Thoracic aorta (tissue), 2 donors: ENCODE measurements around the gene COLEC12. TPM values are rescaled to one million over a fixed set of nuclear protein-coding genes. Genes with fewer than 3 reads are reported as not detected.

Experiments used
- ATAC-seq: fragments of 150-250 bp; one replicate; pipeline ENCODE4 v1.8.0; 2017; ENCODE audit warnings: low read depth; ENCODE audit not compliant: insufficient number of reproducible peaks, low FRiP score
- DNase-seq: peaks from one replicate; pipeline ENCODE4 v3.0.0-alpha.2; 2020; ENCODE audit warnings: low spot score
- H3K27ac ChIP-seq, 2 donors: fragments of 200-600 bp; sonication (generic); 1 replicate in 1 of 2; 2 replicates in 1 of 2; pipeline ENCODE4 v1.5.1; 2016; ENCODE audit warnings: mild to moderate bottlenecking in 2 of 2, moderate library complexity in 2 of 2
- H3K27me3 ChIP-seq: fragments of 200-600 bp; sonication (generic); replicated peaks from 2 replicates; pipeline ENCODE4 v1.6.0; 2016; ENCODE audit warnings: mild to moderate bottlenecking; ENCODE audit not compliant: insufficient read depth
- H3K36me3 ChIP-seq: fragments of 200-600 bp; sonication (generic); one replicate; pipeline ENCODE4 v1.5.1; 2016
- H3K4me1 ChIP-seq, 2 donors: fragments of 200-600 bp; sonication (generic); 1 replicate in 1 of 2; 2 replicates in 1 of 2; pipeline versions ENCODE4 v1.5.1 to v1.6.0; 2016; ENCODE audit warnings: low read depth in 2 of 2, mild to moderate bottlenecking in 1 of 2; ENCODE audit not compliant: control insufficient read depth in 1 of 2
- H3K4me3 ChIP-seq: fragments of 200-600 bp; sonication (generic); 2 replicates; pipeline ENCODE4 v1.5.1; 2016; ENCODE audit warnings: mild to moderate bottlenecking
- H3K9me3 ChIP-seq: fragments of 200-600 bp; sonication (generic); 2 replicates; pipeline ENCODE4 v1.5.1; 2016
- total RNA-seq, 2 donors: library from RNA; depleted of rRNA; stranded (reverse); fragments of >200 nt; gene quantifications; one replicate each; pipeline versions ENCODE4 v1.1.0 to v1.2.3, GENCODE V29; 2016
- TF ChIP-seq, protein P1 (sequence below): fragments of 200-600 bp; sonication (generic); IDR thresholded peaks from one replicate; pipeline ENCODE4 v1.5.1; 2019; ENCODE audit warnings: antibody characterized with exemption

Gene COLEC12
- total RNA-seq, 2 donors from 2014 or later: 19.3 to 21.3 TPM

DNA sequence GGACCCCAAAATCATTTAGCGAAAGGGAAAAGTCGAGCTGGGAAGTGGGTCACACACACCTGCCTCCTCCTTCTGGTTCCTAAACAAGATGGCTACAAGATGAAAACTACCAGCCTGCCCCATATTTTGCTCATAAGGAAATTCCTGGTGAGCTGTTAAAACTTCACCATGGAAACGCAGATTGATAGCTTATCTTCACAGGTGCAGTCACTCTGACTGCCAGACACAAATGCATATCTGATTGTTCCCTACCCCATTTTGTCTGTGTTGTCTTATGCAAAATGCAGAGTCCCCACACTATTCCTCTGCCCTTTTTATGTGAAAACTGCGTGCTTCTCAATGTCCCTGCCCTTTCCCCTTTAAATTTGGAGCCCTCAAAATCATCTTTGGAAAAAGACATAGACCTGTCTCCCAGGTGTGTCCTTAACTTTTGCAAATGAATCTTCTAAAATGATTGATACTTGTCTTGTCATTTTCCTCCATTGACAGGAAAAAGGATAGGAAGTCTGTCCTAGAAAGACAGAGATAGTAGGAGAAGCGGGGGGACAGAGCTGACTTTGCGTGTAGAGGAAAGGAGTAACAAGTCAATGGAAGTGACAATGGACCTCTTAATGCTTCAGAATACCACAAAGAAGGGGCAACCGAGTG lies 193.8 kb downstream of the COLEC12 start:
- TF ChIP-seq, protein P1, sequence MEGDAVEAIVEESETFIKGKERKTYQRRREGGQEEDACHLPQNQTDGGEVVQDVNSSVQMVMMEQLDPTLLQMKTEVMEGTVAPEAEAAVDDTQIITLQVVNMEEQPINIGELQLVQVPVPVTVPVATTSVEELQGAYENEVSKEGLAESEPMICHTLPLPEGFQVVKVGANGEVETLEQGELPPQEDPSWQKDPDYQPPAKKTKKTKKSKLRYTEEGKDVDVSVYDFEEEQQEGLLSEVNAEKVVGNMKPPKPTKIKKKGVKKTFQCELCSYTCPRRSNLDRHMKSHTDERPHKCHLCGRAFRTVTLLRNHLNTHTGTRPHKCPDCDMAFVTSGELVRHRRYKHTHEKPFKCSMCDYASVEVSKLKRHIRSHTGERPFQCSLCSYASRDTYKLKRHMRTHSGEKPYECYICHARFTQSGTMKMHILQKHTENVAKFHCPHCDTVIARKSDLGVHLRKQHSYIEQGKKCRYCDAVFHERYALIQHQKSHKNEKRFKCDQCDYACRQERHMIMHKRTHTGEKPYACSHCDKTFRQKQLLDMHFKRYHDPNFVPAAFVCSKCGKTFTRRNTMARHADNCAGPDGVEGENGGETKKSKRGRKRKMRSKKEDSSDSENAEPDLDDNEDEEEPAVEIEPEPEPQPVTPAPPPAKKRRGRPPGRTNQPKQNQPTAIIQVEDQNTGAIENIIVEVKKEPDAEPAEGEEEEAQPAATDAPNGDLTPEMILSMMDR: no peak
- no peaks in the 10 kb centered on the region for H3K9me3 ChIP-seq
- H3K27ac ChIP-seq: no peak overlapping the region
- no peak for DNase-seq
- no peak overlapping the region for H3K4me3 ChIP-seq
- ATAC-seq: no peak
- no peaks in the 10 kb centered on the region for H3K27me3 ChIP-seq
- no peaks in the 10 kb centered on the region for H3K4me1 ChIP-seq
- H3K36me3 ChIP-seq: no peaks in the 10 kb centered on the region

DNA sequence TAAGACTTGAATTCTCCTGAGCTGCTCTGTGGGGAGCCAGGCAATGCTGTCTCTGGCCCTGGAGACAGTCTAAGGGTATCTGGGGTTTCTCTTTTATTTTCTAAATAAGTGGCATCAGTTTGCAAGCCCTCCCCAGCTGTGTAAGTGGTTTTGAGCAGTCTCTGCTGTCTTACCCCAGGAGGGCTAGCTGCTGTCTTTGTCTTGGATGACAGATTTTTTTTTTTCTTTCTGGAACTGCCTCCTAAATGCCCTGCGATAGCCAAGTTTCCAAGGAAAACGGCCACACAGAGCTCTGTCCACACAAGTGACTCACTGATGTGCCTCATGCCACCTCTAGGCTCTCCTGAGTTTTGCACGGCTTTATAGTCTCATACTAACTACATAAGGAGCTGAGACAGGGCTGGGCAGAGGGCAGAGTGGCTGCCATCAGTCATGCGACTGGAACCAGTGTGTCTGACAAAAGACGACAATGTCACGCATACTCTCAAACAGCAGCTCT lies 195.4 kb downstream of the COLEC12 start:
- no peak for ATAC-seq
- no peaks in the 10 kb centered on the region for H3K9me3 ChIP-seq
- TF ChIP-seq, protein P1: no peak
- H3K27me3 ChIP-seq: no peaks in the 10 kb centered on the region
- H3K27ac ChIP-seq: no peak overlapping the region
- H3K36me3 ChIP-seq: no peaks in the 10 kb centered on the region
- no peak overlapping the region for H3K4me3 ChIP-seq
- no peaks in the 10 kb centered on the region for H3K4me1 ChIP-seq
- no peak for DNase-seq

DNA sequence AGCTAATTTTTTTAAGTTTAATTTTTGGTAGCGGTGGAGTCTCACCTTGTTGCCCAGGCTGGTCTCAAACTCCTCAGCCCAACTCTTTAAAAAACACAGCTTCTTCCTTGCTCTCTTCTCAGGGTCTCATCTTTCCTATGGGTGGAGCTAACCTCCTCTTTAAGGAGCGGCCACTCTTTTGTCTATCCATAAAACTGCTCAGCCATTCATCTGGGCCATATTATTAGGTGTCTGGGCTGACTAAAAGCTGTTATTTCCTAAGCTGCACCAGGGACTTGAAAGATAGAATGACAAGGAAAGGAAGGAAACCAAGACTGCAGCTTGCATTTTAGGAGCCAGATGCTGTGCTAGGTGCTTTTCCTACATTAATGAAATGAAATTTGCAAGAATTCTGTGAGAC lies 196.9 kb downstream of the COLEC12 start:
- no peaks in the 10 kb centered on the region for H3K27me3 ChIP-seq
- H3K27ac ChIP-seq: no peak overlapping the region
- DNase-seq (no peak), ATAC-seq (no peak)
- no peaks in the 10 kb centered on the region for H3K36me3 ChIP-seq
- no peak overlapping the region for H3K4me3 ChIP-seq
- H3K4me1 ChIP-seq: no peaks in the 10 kb centered on the region
- TF ChIP-seq, protein P1: no peak
- H3K9me3 ChIP-seq: no peaks in the 10 kb centered on the region

DNA sequence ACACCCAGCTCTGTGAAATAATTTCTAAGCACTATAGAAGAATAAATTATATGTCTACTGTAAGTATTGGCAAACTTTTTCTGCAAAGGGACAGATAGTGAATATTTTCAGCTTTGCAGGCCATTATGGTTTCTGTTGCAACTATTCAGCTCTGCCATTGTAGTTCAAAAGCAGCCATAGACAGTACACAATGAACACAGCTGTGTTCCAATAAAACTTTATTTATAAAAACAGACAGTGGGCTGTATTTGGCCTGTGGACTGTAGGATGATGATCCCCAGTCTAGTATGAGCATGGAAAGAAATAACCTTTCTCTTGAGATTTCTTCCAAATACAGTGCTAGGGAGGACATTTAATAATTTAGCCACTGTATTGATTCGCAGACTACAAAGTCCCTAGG lies 197.5 kb downstream of the COLEC12 start:
- TF ChIP-seq, protein P1: no peak
- H3K9me3 ChIP-seq: no peaks in the 10 kb centered on the region
- no peak overlapping the region for H3K27ac ChIP-seq
- H3K36me3 ChIP-seq: no peaks in the 10 kb centered on the region
- no peak for DNase-seq
- H3K27me3 ChIP-seq: no peaks in the 10 kb centered on the region
- ATAC-seq: no peak
- H3K4me3 ChIP-seq: no peak overlapping the region
- H3K4me1 ChIP-seq: no peaks in the 10 kb centered on the region

DNA sequence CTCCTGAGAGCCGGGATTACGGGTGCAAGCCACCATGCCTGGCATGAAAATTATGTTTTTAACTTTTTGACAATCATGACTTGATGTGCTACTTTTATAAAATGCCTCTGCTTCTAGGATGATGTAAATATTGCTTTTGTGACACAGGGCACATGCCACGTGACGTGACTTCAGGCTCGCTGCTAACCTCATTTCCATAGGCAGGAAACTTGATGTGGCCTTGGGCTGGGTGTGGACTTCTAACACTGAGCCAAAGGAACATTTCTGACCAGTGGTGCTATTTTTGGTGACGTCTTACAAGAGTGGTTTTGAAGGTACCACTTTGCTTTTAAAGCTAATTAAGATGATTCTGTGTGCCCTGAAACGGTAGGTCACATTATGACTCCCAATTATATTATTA lies 198.4 kb downstream of the COLEC12 start:
- Histone ChIP-seq H3K4me1 (no peaks in the 10 kb centered on the region), H3K27me3 (no peaks in the 10 kb centered on the region), H3K36me3 (no peaks in the 10 kb centered on the region), H3K9me3 (no peaks in the 10 kb centered on the region), H3K27ac (no peak overlapping the region), H3K4me3 (no peak overlapping the region)
- ATAC-seq (no peak), DNase-seq (no peak)
- TF ChIP-seq, protein P1: no peak
